ENCODE measurements around the gene KANSL1.

GRCh38 chr17:46125831-46126230 lies 67.4 kb downstream of the KANSL1 start:
- TF ChIP-seq CTCF (IDR thresholded peaks at IDR 0.05; ENCODE audit: low read length) (no peak), EZH2 (optimal IDR thresholded peaks at IDR 0.05; ENCODE audit: low read depth, low read length) (no peak), EZH2phosphoT487 (IDR thresholded peaks at IDR 0.05; ENCODE audit: low read length) (no peak)
